Breast epithelium (tissue), 4 donors: ENCODE data around the gene SVEP1. TPM values are rescaled to one million over a fixed set of nuclear protein-coding genes. Genes with fewer than 3 reads are reported as not detected.

Experiments
- DNase-seq, 2 donors: peaks; one replicate each; pipeline ENCODE4 v3.0.0-alpha.2; 2019; ENCODE audit warnings: low spot score in 2 of 2
- H3K27ac ChIP-seq, 2 donors: fragments of 200-600 bp; sonication (generic) in 1 of 2; one replicate each; pipeline ENCODE4 v1.5.1; 2016 to 2019; ENCODE audit warnings: mild to moderate bottlenecking in 1 of 2
- H3K27me3 ChIP-seq, 2 donors: fragments of 200-600 bp; sonication (generic) in 1 of 2; one replicate each; pipeline versions ENCODE4 v1.5.1 to v1.6.0; 2017 to 2019; ENCODE audit warnings: control low read depth in 1 of 2, mild to moderate bottlenecking in 1 of 2
- H3K36me3 ChIP-seq: fragments of 200-600 bp; one replicate; pipeline ENCODE4 v1.5.1; 2019
- H3K4me1 ChIP-seq, 2 donors: fragments of 200-600 bp; sonication (generic); one replicate each; pipeline ENCODE4 v1.5.1; 2016 to 2019; ENCODE audit warnings: control low read depth in 1 of 2
- H3K4me3 ChIP-seq, 3 donors: fragments of 200-600 bp; sonication (generic); 1 replicate in 2 of 3; 2 replicates in 1 of 3; pipeline ENCODE4 v1.5.1; 2016 to 2019; ENCODE audit warnings: mild to moderate bottlenecking in 3 of 3, moderate library complexity in 2 of 3
- H3K9me3 ChIP-seq, 2 donors: fragments of 200-600 bp; sonication (generic) in 1 of 2; one replicate each; pipeline ENCODE4 v1.5.1; 2016 to 2019; ENCODE audit warnings: control low read depth in 1 of 2
- POLR2A ChIP-seq: fragments of 450-650 bp; IDR thresholded peaks from one replicate; pipeline ENCODE4 v1.6.1; 2016; ENCODE audit warnings: antibody characterized with exemption, mild to moderate bottlenecking, moderate library complexity
- POLR2AphosphoS5 ChIP-seq, 3 donors: sonication (generic); formaldehyde crosslinking; IDR thresholded peaks; one replicate each; pipeline ENCODE4 v1.6.1; 2017; ENCODE audit warnings: antibody characterized with exemption in 3 of 3
- intact Hi-C: fragments of 100-400 bp; cut with DNase I; formaldehyde crosslinking; loops from one replicate; pipeline ENCODE4 v1.15.1; 2023; ENCODE audit warnings: low total_unique reads
- total RNA-seq, 3 donors: library from RNA; depleted of rRNA; stranded (reverse); fragments of >200 nt; gene quantifications; one replicate each; pipeline ENCODE4 v1.1.0, GENCODE V29; 2016
- TF ChIP-seq, protein P1 (sequence below), 3 donors: fragments of 450-650 bp; IDR thresholded peaks; one replicate each; pipeline ENCODE4 v1.5.1; 2016 to 2017; ENCODE audit warnings: antibody characterized with exemption in 3 of 3, mild to moderate bottlenecking in 3 of 3, moderate library complexity in 3 of 3

Gene SVEP1
- 100 to 1,000 TPM in 1 of 3 donors, 10 to 100 TPM in 2; 54.6 to 158 (median 99.0) TPM for total RNA-seq

DNA sequence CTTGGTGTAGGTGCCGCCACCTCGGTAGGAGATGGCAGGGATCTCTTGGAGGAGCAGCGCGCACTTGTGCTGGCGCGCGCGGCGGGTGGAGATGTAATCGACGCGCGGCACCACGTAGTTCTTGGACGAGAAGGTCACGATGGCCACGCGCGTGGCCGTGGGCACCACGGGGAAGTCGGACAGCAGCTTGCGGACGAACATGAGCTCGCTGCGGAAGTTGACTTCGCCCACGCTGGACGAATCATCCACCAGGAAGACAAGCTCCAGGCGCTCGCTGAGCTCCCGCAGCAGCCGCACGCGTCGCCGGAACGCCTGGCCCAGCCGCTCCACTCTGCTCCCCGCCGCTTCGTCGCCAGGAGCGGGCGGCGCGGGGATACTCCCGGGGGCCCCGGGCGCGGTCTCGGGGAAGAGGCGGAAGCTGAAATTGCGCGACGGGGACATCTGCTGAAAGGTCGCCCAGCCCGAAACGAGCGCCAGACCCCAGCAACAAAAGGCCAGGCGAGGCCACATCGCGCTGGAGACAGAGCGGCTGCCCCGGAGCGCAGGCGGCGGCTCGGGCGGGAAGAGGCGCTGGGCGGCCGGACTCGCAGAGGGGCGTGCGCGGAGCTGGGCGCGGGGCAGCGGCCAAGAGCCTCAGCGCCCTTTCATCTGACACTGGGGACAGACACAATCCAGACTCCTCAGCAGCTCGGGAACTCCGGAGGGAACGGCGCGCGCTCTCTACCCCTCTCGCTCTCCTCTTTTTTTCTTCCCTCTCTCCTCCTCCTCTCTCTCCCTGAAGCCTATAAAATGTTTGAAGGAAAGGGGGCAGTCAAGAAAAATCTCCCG, at the start of gene SVEP1:
TSS of gene SVEP1 (minus strand) at position 708 of the 828 bp plus-strand sequence. CDS start at position 510, 198 bp downstream.
- DNase-seq = no peak
- H3K4me1 ChIP-seq = no peaks in the 10 kb centered on the region
- peak within 1 kb of the TSS; percentile 72 to 80 for H3K27ac ChIP-seq
- H3K4me3 ChIP-seq = peak within 1 kb of the TSS; percentile 59 to 81 (median 60)
- H3K9me3 ChIP-seq = no peaks in the 10 kb centered on the region
- intact Hi-C loops = no loop called here
- no peaks in the 10 kb centered on the region for H3K36me3 ChIP-seq
- H3K27me3 ChIP-seq = peaks cover 0 to 16% of the 10 kb centered on the region in 2 donors
- TF ChIP-seq POLR2AphosphoS5 (IDR thresholded peaks at IDR 0.05) (peak in 1 of 3 donors; percentile 37), POLR2A (no peak)
- TF ChIP-seq, protein P1, sequence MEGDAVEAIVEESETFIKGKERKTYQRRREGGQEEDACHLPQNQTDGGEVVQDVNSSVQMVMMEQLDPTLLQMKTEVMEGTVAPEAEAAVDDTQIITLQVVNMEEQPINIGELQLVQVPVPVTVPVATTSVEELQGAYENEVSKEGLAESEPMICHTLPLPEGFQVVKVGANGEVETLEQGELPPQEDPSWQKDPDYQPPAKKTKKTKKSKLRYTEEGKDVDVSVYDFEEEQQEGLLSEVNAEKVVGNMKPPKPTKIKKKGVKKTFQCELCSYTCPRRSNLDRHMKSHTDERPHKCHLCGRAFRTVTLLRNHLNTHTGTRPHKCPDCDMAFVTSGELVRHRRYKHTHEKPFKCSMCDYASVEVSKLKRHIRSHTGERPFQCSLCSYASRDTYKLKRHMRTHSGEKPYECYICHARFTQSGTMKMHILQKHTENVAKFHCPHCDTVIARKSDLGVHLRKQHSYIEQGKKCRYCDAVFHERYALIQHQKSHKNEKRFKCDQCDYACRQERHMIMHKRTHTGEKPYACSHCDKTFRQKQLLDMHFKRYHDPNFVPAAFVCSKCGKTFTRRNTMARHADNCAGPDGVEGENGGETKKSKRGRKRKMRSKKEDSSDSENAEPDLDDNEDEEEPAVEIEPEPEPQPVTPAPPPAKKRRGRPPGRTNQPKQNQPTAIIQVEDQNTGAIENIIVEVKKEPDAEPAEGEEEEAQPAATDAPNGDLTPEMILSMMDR (IDR thresholded peaks at IDR 0.05) = no peak

DNA sequence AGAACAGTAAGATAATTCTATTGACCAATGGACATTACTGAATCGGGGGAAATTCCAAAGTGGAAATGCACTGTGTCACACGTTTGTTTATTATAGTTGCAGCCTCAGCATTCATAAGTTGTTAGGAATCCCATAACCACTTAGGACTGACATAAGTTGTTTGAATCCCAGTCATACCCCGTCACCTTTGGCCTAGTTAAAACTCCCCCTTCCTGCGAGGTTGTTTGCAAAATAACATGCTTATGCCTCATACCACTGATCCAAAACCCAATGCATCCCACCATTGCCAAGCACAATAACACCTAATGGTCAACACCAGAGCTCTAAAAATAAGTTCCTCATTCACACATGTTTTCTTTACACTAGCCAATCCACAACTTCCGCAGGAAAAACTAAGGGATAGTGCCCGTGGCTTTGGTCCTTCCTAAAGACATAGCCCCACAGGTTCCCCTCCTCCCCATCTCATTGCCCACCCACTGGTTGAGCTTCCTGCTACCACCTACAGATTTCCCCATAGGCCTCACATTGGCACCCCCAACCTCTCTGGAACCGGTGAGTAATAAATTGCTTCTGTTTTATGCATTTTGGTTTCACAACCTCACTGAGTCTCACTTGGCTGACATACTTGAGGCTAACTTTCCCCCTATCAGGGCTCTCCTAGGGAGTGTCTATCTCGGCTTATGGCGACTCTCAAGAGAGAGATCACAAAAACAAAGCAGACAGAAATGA, 46.7 kb upstream of the SVEP1 start:
- intact Hi-C loops = no loop called here

DNA sequence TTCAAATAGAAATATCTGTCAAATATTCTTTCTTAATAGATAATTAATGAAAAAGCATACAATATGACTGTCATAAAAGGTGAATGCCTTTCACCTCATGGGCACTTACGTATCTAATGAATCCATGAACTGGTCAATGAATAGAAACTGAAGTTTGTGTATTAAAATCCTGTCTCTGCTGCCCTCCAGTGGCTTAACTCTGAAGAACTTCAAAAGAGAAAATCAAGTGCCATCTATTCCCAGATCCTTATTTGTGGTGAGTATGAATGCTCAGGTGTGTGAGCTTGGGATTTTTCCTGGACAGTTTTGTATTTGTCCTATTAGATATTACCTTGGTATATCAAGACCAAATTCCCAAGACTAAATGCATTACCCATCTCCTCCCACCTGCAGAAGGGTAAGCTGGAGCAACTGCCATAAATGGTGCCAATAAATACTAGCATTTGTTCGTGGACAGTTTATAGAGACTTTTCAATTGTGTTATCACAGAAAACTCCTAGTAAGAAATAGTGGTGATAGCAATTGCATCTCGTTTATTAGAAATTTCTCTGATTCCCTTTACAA, 44.0 kb upstream of the SVEP1 start:
- intact Hi-C loops = no loop called here
- Histone ChIP-seq H3K27me3 (no peaks in the 10 kb centered on the region), H3K4me3 (no peak overlapping the region), H3K9me3 (no peaks in the 10 kb centered on the region), H3K27ac (no peak overlapping the region), H3K4me1 (no peaks in the 10 kb centered on the region), H3K36me3 (no peaks in the 10 kb centered on the region)
- no peak for DNase-seq
- no peak for TF ChIP-seq POLR2A
- TF ChIP-seq, protein P1 (IDR thresholded peaks at IDR 0.05) = peak; percentile 40 to 78 (median 64)

More for the DNA sequence above, 46.7 kb upstream of the SVEP1 start:
- DNase-seq = no peak
- Histone ChIP-seq H3K27ac (no peak overlapping the region), H3K9me3 (peaks cover 0 to 6% of the 10 kb centered on the region in 2 donors), H3K4me3 (no peak overlapping the region), H3K4me1 (no peaks in the 10 kb centered on the region), H3K27me3 (no peaks in the 10 kb centered on the region), H3K36me3 (no peaks in the 10 kb centered on the region)
- TF ChIP-seq, protein P1 (IDR thresholded peaks at IDR 0.05) = no peak
- TF ChIP-seq POLR2AphosphoS5 (IDR thresholded peaks at IDR 0.05) (no peak), POLR2A (no peak)

DNA sequence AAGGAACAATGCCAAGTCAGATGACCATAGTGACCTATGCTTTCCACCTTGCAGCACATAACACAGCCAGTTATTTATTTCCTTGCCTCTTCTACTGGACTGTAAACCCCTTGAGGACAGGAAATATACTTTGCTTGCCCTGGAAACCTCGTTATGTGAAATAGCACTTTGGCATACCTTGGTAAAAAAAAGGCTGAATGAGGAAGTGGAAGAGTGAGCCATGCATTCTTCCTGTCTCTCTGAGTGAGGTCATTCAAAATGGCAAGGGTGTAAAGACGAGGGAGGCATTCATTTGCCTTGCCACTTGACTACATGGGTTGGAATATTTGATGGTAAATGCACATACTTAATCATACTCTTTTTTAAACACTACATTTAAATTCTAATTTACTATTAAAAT, 42.8 kb upstream of the SVEP1 start:
- no peaks in the 10 kb centered on the region for H3K9me3 ChIP-seq
- intact Hi-C loops = no loop called here
- H3K36me3 ChIP-seq = no peaks in the 10 kb centered on the region
- H3K4me3 ChIP-seq = no peak overlapping the region
- no peak overlapping the region for H3K27ac ChIP-seq
- no peaks in the 10 kb centered on the region for H3K27me3 ChIP-seq
- no peaks in the 10 kb centered on the region for H3K4me1 ChIP-seq
- no peak for DNase-seq
- TF ChIP-seq POLR2A = no peak
- TF ChIP-seq, protein P1 (IDR thresholded peaks at IDR 0.05) = no peak
- no peak for TF ChIP-seq POLR2AphosphoS5 (IDR thresholded peaks at IDR 0.05)
